GM19438 (cell line): ENCODE data around the gene ALPG.
"Not testable (repeated sequence)": the region's sequence is repeated elsewhere in the genome, so short reads cannot be mapped to it uniquely, and the experiment has no call there.

Source experiments
- ATAC-seq: cut with Tn5 transposase; IDR thresholded peaks from one replicate; pipeline ENCODE4 v1.9.1; 2021; ENCODE audit warnings: low read depth; ENCODE audit not compliant: unreplicated experiment

ALPG gene

GRCh38 chr2:232438951-232439757 lies 32.5 kb downstream of the ALPG start:
- ATAC-seq, result no peak

- ATAC-seq, result no peak
Measured at GRCh38 chr2:232439758-232440135, 33.1 kb downstream of the ALPG start.

- peak; percentile 68 for ATAC-seq
Measured at GRCh38 chr2:232440220-232441018, 33.8 kb downstream of the ALPG start.

GRCh38 chr2:232441147-232441651 lies 34.6 kb downstream of the ALPG start:
- no peak for ATAC-seq

GRCh38 chr2:232441922-232442321 lies 35.3 kb downstream of the ALPG start:
- not testable (repeated sequence) for ATAC-seq

GRCh38 chr2:232442431-232442830 lies 35.8 kb downstream of the ALPG start:
- not testable (repeated sequence) for ATAC-seq

GRCh38 chr2:232443047-232443446 lies 36.4 kb downstream of the ALPG start:
- ATAC-seq, result not testable (repeated sequence)

GRCh38 chr2:232443669-232444408 lies 37.2 kb downstream of the ALPG start:
- ATAC-seq, result not testable (repeated sequence)

GRCh38 chr2:232444409-232445148 lies 37.9 kb downstream of the ALPG start:
- no peak for ATAC-seq

- ATAC-seq, result not testable (repeated sequence)
Measured at GRCh38 chr2:232445149-232445885, 38.7 kb downstream of the ALPG start.

GRCh38 chr2:232446266-232446777 lies 39.7 kb downstream of the ALPG start:
- not testable (repeated sequence) for ATAC-seq

- ATAC-seq, result no peak
Measured at GRCh38 chr2:232447091-232447620, 40.5 kb downstream of the ALPG start.

- ATAC-seq, result no peak
Measured at GRCh38 chr2:232447638-232448303, 41.1 kb downstream of the ALPG start.

- no peak for ATAC-seq
Measured at GRCh38 chr2:232448304-232448690, 41.7 kb downstream of the ALPG start.

GRCh38 chr2:232449964-232450363 lies 43.3 kb downstream of the ALPG start:
- no peak for ATAC-seq

GRCh38 chr2:232451645-232452044 lies 45.0 kb downstream of the ALPG start:
- ATAC-seq, result not testable (repeated sequence)

- no peak for ATAC-seq
Measured at GRCh38 chr2:232454630-232455029, 48.0 kb downstream of the ALPG start.
